ENCODE measurements around the gene PRDM10. TPM values are rescaled to one million over a fixed set of nuclear protein-coding genes. Genes with fewer than 3 reads are reported as not detected.

Gene PRDM10
- total and polyA plus RNA-seq, 10 of the 15 experiments (the other 5 are each of a cell fraction or from before 2014, with no cell fraction given): 0.93 to 6.2 (median 4.1) TPM

GRCh38 chr11:129880311-129880710, 122.3 kb downstream of the PRDM10 start:
- Histone ChIP-seq H3K4me3 (no peak overlapping the region), H3K9ac (ENCODE audit: control insufficient read depth, insufficient read depth, low read length) (no peak overlapping the region), H2AFZ (ENCODE audit: control insufficient read depth, low read depth, low read length) (no peak overlapping the region), H3K79me2 (ENCODE audit: control insufficient read depth, insufficient read depth, low read length) (no peaks in the 10 kb centered on the region), H3K36me3 (ENCODE audit: control insufficient read depth in 2 of 2, insufficient read depth in 2 of 2, low read length in 1 of 2) (peaks cover 21 to 22% of the 10 kb centered on the region in 2 experiments), H3K27me3 (replicated peaks in 1 of 2; ENCODE audit: control insufficient read depth in 2 of 2, insufficient read depth in 2 of 2, low read length in 1 of 2) (no peaks in the 10 kb centered on the region), H3K27ac (ENCODE audit: control insufficient read depth, insufficient read depth) (no peak overlapping the region), H3K4me2 (ENCODE audit: control insufficient read depth, insufficient read depth) (no peak overlapping the region), H4K20me1 (ENCODE audit: control insufficient read depth, insufficient read depth) (no peaks in the 10 kb centered on the region), H3K9me3 (replicated peaks; ENCODE audit: control insufficient read depth, insufficient read depth, low read length) (no peaks in the 10 kb centered on the region), H3K4me1 (ENCODE audit: control insufficient read depth, insufficient read depth, low read length) (no peaks in the 10 kb centered on the region)
- ChIA-PET RAD21 (ENCODE audit: unreplicated experiment) (interaction anchor here (2.2 kb wide), 1 partner anchor 252 kb away, joined by 18 read pairs; no protein-coding TSS in a partner anchor), POLR2A (no interaction called here), CTCF (no interaction called here), SMC1A (ENCODE audit: uncharacterized antibody, unreplicated experiment) (no interaction called here)
- intact Hi-C loops (cut with micrococcal nuclease; ENCODE audit: unreplicated experiment): no loop called here
- in situ Hi-C loops (cut with MboI): no loop called here
- BruUV-seq (replicated peaks): no TSS peak
- ATAC-seq (no peak), FAIRE-seq (no peak), DNase-seq (ENCODE audit: low read depth, low spot score) (no peak)
- 98% methylated on average over 3 of the region's 3 CpGs for WGBS (ENCODE audit: insufficient coverage, insufficient replicate concordance, low lambda C conversion rate, missing lambda C conversion rate)
- TF ChIP-seq ZNF207 (IDR thresholded peaks at IDR 0.05; ENCODE audit: borderline replicate concordance) (no peak), SMAD5 (IDR thresholded peaks at IDR 0.05; ENCODE audit: low read depth) (no peak), DPF2 (IDR thresholded peaks at IDR 0.05) (no peak), POLR2A (IDR thresholded peaks at IDR 0.05; ENCODE audit: low read depth, low read length) (no peak)

- no TSS peak for BruUV-seq (replicated peaks)
- ATAC-seq (no peak), DNase-seq (ENCODE audit: low read depth, low spot score) (no peak), FAIRE-seq (no peak)
- H3K4me1 ChIP-seq (ENCODE audit: control insufficient read depth, insufficient read depth, low read length): no peaks in the 10 kb centered on the region
- WGBS (ENCODE audit: insufficient coverage, insufficient replicate concordance, low lambda C conversion rate, missing lambda C conversion rate): 85% methylated on average over 7 of the region's 7 CpGs
- no peak overlapping the region for H3K9ac ChIP-seq (ENCODE audit: control insufficient read depth, insufficient read depth, low read length)
- no peaks in the 10 kb centered on the region for H3K9me3 ChIP-seq (replicated peaks; ENCODE audit: control insufficient read depth, insufficient read depth, low read length)
- H2AFZ ChIP-seq (ENCODE audit: control insufficient read depth, low read depth, low read length): no peak overlapping the region
- no peaks in the 10 kb centered on the region for H3K79me2 ChIP-seq (ENCODE audit: control insufficient read depth, insufficient read depth, low read length)
- peaks cover 32 to 42% of the 10 kb centered on the region in 2 experiments for H3K36me3 ChIP-seq (ENCODE audit: control insufficient read depth in 2 of 2, insufficient read depth in 2 of 2, low read length in 1 of 2)
- in situ Hi-C loops (cut with MboI): no loop called here
- intact Hi-C loops (cut with micrococcal nuclease; ENCODE audit: unreplicated experiment): no loop called here
- H3K4me2 ChIP-seq (ENCODE audit: control insufficient read depth, insufficient read depth): no peak overlapping the region
- H4K20me1 ChIP-seq (ENCODE audit: control insufficient read depth, insufficient read depth): no peaks in the 10 kb centered on the region
- RAD21 ChIA-PET (ENCODE audit: unreplicated experiment): no interaction called here
- POLR2A ChIA-PET: no interaction called here
- SMC1A ChIA-PET (ENCODE audit: uncharacterized antibody, unreplicated experiment): no interaction called here
- CTCF ChIA-PET: no interaction called here
- no peak overlapping the region for H3K27ac ChIP-seq (ENCODE audit: control insufficient read depth, insufficient read depth)
- no peak overlapping the region for H3K4me3 ChIP-seq
- H3K27me3 ChIP-seq (replicated peaks in 1 of 2; ENCODE audit: control insufficient read depth in 2 of 2, insufficient read depth in 2 of 2, low read length in 1 of 2): no peaks in the 10 kb centered on the region
- TF ChIP-seq ZNF687 (IDR thresholded peaks at IDR 0.05): no peak
- TF ChIP-seq RB1 (IDR thresholded peaks at IDR 0.05; ENCODE audit: borderline replicate concordance): no peak
- TF ChIP-seq HDAC6 (IDR thresholded peaks at IDR 0.05; ENCODE audit: unreplicated experiment): no peak
- TF ChIP-seq CTCF (IDR thresholded peaks at IDR 0.05 in 2 of 3, conservative IDR thresholded peaks at IDR 0.05 in 1 of 3; ENCODE audit: control insufficient read depth in 2 of 3, extremely low read depth in 1 of 3, insufficient read depth in 1 of 3, low read depth in 3 of 3, low read length in 3 of 3): no peak
- TF ChIP-seq KAT2A (conservative IDR thresholded peaks at IDR 0.05; ENCODE audit: control insufficient read depth, low read depth, low read length): no peak
- TF ChIP-seq TCF12 (IDR thresholded peaks at IDR 0.05; ENCODE audit: low read depth, low read length): no peak
- TF ChIP-seq FOXK2 (IDR thresholded peaks at IDR 0.05): no peak
- no peak for TF ChIP-seq SUPT20H (IDR thresholded peaks at IDR 0.05; ENCODE audit: borderline replicate concordance, control insufficient read depth, low read depth, low read length)
- TF ChIP-seq PAX5 (IDR thresholded peaks at IDR 0.05; ENCODE audit: borderline replicate concordance, low read depth, low read length): no peak
- no peak for TF ChIP-seq IKZF1 (conservative IDR thresholded peaks at IDR 0.05)
- TF ChIP-seq SMARCA5 (IDR thresholded peaks at IDR 0.05): no peak
These were observed 130.7 kb downstream of the PRDM10 start for GRCh38 chr11:129871914-129872313.

Measured in GM12878 (cell line).